Measurements from ENCODE around the gene CARD18. TPM values are rescaled to one million over a fixed set of nuclear protein-coding genes. Genes with fewer than 3 reads are reported as not detected.

CARD18 gene
- total RNA-seq, 2 experiments from 2014 or later, result not detected

DNA sequence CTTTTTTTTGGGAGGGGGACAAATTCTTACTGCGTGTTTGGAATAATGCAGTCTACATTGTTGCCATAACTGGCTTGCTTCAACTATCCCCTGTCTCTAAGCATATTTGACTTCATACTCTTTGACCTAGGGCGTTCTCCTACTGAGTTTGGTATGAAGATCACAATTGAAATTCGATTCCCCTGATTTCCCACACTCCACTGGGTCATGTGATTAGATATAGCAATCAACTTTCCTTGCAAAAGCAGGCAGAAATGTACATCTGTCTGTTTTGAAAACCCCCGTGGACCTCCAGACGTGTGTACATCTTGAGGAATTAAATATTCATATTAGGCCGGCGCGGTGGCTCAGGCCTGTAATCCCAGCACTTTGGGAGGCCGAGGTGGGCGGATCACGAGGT, 13.8 kb upstream of the CARD18 start:
- H3K4me3 ChIP-seq (ENCODE audit: low read length), result no peak overlapping the region
- no peaks in the 10 kb centered on the region for H3K9me3 Mint-ChIP-seq
- H3K4me1 ChIP-seq (ENCODE audit: insufficient read depth, low read length), result no peaks in the 10 kb centered on the region
- ATAC-seq (ENCODE audit: poor library complexity) (no peak), DNase-seq (no peak)
- CTCF ChIA-PET, result no interaction called here
- H3K9me3 ChIP-seq (ENCODE audit: control insufficient read depth in 1 of 2, insufficient read depth in 1 of 2, low read length in 2 of 2), result no peaks in the 10 kb centered on the region
- TF ChIP-seq, protein P1, sequence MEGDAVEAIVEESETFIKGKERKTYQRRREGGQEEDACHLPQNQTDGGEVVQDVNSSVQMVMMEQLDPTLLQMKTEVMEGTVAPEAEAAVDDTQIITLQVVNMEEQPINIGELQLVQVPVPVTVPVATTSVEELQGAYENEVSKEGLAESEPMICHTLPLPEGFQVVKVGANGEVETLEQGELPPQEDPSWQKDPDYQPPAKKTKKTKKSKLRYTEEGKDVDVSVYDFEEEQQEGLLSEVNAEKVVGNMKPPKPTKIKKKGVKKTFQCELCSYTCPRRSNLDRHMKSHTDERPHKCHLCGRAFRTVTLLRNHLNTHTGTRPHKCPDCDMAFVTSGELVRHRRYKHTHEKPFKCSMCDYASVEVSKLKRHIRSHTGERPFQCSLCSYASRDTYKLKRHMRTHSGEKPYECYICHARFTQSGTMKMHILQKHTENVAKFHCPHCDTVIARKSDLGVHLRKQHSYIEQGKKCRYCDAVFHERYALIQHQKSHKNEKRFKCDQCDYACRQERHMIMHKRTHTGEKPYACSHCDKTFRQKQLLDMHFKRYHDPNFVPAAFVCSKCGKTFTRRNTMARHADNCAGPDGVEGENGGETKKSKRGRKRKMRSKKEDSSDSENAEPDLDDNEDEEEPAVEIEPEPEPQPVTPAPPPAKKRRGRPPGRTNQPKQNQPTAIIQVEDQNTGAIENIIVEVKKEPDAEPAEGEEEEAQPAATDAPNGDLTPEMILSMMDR (IDR thresholded peaks at IDR 0.05), result no peak
- H3K27me3 ChIP-seq (ENCODE audit: control insufficient read depth in 1 of 2, insufficient read depth in 2 of 2, low read length in 2 of 2), result no peaks in the 10 kb centered on the region
- no peak overlapping the region for H3K27ac Mint-ChIP-seq
- no peaks in the 10 kb centered on the region for H3K36me3 ChIP-seq (ENCODE audit: insufficient read depth, low read length)
- H3K27ac ChIP-seq (ENCODE audit: low read depth in 1 of 2, low read length in 2 of 2), result no peak overlapping the region
- H3K36me3 Mint-ChIP-seq (ENCODE audit: low read depth), result no peaks in the 10 kb centered on the region
- no peaks in the 10 kb centered on the region for H3K4me1 Mint-ChIP-seq (ENCODE audit: low read depth)
- H3K4me3 Mint-ChIP-seq, result no peak overlapping the region
- H3K27me3 Mint-ChIP-seq, result peaks cover 4% of the 10 kb centered on the region
- POLR2A ChIA-PET, result no interaction called here
- intact Hi-C loops (cut with DNase I, micrococcal nuclease), result no loop called here

DNA sequence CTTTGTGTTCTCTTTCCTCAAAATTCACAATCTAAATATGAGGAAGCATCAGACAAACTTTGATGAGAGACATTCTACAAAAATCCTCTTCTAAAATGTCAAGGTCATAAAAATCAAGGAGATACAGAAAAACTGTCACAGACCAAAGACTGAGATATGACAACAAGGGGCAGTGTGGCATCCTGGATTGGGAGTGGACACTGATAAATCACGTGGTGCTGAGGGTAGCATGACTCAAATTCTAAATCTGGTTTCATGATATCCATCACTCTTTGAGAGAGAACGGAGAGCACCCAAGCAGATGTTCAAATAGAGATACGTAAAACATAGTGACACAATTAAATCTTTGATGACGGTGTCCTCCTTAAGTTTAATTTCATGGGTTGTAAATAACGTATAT, 13.0 kb upstream of the CARD18 start:
- Histone ChIP-seq H3K4me3 (ENCODE audit: low read length) (no peak overlapping the region), H3K27ac (ENCODE audit: low read depth in 1 of 2, low read length in 2 of 2) (no peak overlapping the region), H3K9me3 (ENCODE audit: control insufficient read depth in 1 of 2, insufficient read depth in 1 of 2, low read length in 2 of 2) (no peaks in the 10 kb centered on the region), H3K4me1 (ENCODE audit: insufficient read depth, low read length) (no peaks in the 10 kb centered on the region), H3K36me3 (ENCODE audit: insufficient read depth, low read length) (no peaks in the 10 kb centered on the region), H3K27me3 (ENCODE audit: control insufficient read depth in 1 of 2, insufficient read depth in 2 of 2, low read length in 2 of 2) (no peaks in the 10 kb centered on the region)
- TF ChIP-seq, protein P1 (IDR thresholded peaks at IDR 0.05), result no peak
- H3K27ac Mint-ChIP-seq, result no peak overlapping the region
- ChIA-PET POLR2A (no interaction called here), CTCF (no interaction called here)
- no peak for DNase-seq
- intact Hi-C loops (cut with DNase I, micrococcal nuclease), result no loop called here
- ATAC-seq (ENCODE audit: poor library complexity), result no peak
- H3K9me3 Mint-ChIP-seq, result no peaks in the 10 kb centered on the region
- no peak overlapping the region for H3K4me3 Mint-ChIP-seq
- H3K4me1 Mint-ChIP-seq (ENCODE audit: low read depth), result no peaks in the 10 kb centered on the region
- no peaks in the 10 kb centered on the region for H3K36me3 Mint-ChIP-seq (ENCODE audit: low read depth)
- peaks cover 4% of the 10 kb centered on the region for H3K27me3 Mint-ChIP-seq

DNA sequence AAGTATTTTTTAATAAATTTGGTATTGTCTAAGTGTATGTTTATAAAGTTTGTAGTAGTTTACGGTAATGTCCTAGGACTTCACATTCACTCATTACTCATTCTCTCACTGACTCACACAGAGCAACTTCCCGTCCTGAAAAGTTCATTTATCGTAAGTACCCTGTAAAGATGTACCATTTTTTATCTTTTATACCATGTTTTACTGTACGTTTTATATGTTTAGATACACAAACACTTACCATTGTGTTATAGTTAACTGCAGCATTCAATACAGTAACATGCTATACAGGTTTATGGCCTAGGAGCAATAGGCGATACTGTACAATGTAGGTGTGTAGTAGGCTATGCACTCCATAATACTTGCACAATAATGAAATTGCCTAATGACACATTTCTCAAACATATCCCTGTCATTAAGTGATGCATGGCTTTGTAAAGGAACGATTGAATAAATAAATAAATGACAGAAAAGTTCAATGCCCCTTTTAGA, 12.5 kb upstream of the CARD18 start:
- DNase-seq, result no peak
- Histone ChIP-seq H3K36me3 (ENCODE audit: insufficient read depth, low read length) (no peaks in the 10 kb centered on the region), H3K27ac (ENCODE audit: low read depth in 1 of 2, low read length in 2 of 2) (no peak overlapping the region), H3K4me3 (ENCODE audit: low read length) (no peak overlapping the region), H3K9me3 (ENCODE audit: control insufficient read depth in 1 of 2, insufficient read depth in 1 of 2, low read length in 2 of 2) (no peaks in the 10 kb centered on the region), H3K4me1 (ENCODE audit: insufficient read depth, low read length) (no peaks in the 10 kb centered on the region), H3K27me3 (ENCODE audit: control insufficient read depth in 1 of 2, insufficient read depth in 2 of 2, low read length in 2 of 2) (no peaks in the 10 kb centered on the region)
- Mint-ChIP-seq H3K4me3 (no peak overlapping the region), H3K27ac (no peak overlapping the region), H3K36me3 (ENCODE audit: low read depth) (no peaks in the 10 kb centered on the region), H3K4me1 (ENCODE audit: low read depth) (no peaks in the 10 kb centered on the region), H3K9me3 (no peaks in the 10 kb centered on the region), H3K27me3 (peaks cover 2% of the 10 kb centered on the region)
- no peak for ATAC-seq (ENCODE audit: poor library complexity)
- ChIA-PET POLR2A (no interaction called here), CTCF (no interaction called here)
- TF ChIP-seq, protein P1 (IDR thresholded peaks at IDR 0.05), result no peak
- intact Hi-C loops (cut with DNase I, micrococcal nuclease), result no loop called here
